Measurements from ENCODE around the gene TCHP. TPM values are rescaled to one million over a fixed set of nuclear protein-coding genes. Genes with fewer than 3 reads are reported as not detected.
A peak's percentile ranks its signal among the peaks of the same experiment; 100 is the strongest.

The TCHP gene
- total RNA-seq, 2 donors from 2014 or later, result 18.9 to 26.3 TPM

DNA sequence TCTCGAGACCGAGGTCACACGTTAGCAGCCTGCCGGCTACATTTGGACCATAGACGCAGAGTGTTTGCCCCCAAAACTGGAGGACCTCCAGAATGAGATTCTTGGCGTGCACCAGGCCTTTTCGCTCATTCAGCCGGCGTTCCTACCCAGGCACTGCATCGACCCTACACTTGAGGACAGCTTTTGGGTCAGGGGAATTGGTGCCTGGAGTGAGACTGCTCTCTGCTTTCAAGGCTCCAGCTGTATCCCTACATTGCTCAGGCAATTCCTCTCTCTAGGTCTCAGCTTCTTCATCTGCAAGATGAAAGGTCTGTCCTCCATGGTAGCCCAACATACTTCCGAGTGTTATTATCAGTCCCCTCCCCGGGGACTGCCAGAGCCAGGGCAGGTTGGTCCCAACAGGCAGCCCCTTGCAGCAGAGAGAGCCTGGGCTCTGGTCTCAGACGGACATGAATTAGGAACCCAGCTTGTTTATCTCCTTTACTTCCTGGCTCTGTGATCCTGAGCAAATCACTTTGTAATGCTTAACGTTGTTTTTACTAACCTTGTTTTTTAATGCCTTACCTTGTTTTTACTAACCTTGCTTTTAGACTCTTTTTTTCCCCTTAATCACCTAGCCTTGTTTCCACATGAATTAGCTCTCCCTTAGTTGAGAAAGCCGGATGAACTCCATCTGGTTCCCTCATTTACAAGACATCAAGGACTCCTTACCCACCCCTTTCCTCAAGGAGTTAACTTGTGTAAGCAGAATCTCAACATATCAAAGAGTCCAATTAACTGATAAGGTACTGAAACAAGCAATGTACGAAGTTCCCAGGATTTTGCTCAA lies 892 bp downstream of the TCHP start:
- Histone ChIP-seq H3K36me3 (peaks cover 9 to 20% of the 10 kb centered on the region in 2 donors), H3K4me1 (replicated peaks) (no peaks in the 10 kb centered on the region), H3K27me3 (replicated peaks; ENCODE audit: insufficient read depth) (no peaks in the 10 kb centered on the region), H3K4me3 (peak overlapping the region; percentile 78 to 80), H3K27ac (peak overlapping the region in 1 of 2 donors; percentile 59), H3K9me3 (no peaks in the 10 kb centered on the region)
- TF ChIP-seq, protein P1, sequence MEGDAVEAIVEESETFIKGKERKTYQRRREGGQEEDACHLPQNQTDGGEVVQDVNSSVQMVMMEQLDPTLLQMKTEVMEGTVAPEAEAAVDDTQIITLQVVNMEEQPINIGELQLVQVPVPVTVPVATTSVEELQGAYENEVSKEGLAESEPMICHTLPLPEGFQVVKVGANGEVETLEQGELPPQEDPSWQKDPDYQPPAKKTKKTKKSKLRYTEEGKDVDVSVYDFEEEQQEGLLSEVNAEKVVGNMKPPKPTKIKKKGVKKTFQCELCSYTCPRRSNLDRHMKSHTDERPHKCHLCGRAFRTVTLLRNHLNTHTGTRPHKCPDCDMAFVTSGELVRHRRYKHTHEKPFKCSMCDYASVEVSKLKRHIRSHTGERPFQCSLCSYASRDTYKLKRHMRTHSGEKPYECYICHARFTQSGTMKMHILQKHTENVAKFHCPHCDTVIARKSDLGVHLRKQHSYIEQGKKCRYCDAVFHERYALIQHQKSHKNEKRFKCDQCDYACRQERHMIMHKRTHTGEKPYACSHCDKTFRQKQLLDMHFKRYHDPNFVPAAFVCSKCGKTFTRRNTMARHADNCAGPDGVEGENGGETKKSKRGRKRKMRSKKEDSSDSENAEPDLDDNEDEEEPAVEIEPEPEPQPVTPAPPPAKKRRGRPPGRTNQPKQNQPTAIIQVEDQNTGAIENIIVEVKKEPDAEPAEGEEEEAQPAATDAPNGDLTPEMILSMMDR (IDR thresholded peaks at IDR 0.05), result no peak
- TF ChIP-seq POLR2AphosphoS5 (IDR thresholded peaks at IDR 0.05) (no peak), POLR2A (IDR thresholded peaks at IDR 0.05) (no peak)
- 1% methylated on average over 16 of the region's 16 CpGs for WGBS
- intact Hi-C loops (cut with DNase I), result loop anchor here (5.0 kb wide), 1 partner anchor 96 kb away; the partner anchor contains the start of genes ANKRD13A and GIT2
- no peak for DNase-seq (ENCODE audit: low spot score)

- no peak for TF ChIP-seq POLR2A (IDR thresholded peaks at IDR 0.05)
- TF ChIP-seq, protein P1 (IDR thresholded peaks at IDR 0.05), result no peak
- TF ChIP-seq POLR2AphosphoS5 (IDR thresholded peaks at IDR 0.05), result no peak
- no peaks in the 10 kb centered on the region for H3K9me3 ChIP-seq
- no peaks in the 10 kb centered on the region for H3K27me3 ChIP-seq (replicated peaks; ENCODE audit: insufficient read depth)
- no peak overlapping the region for H3K27ac ChIP-seq
- DNase-seq (ENCODE audit: low spot score), result no peak
- no peaks in the 10 kb centered on the region for H3K4me1 ChIP-seq (replicated peaks)
- H3K36me3 ChIP-seq, result peaks cover 9 to 25% of the 10 kb centered on the region in 2 donors
- no peak overlapping the region for H3K4me3 ChIP-seq
- WGBS, result 80% methylated on average over 15 of the region's 15 CpGs
- intact Hi-C loops (cut with DNase I), result loop anchor here (5.0 kb wide), 1 partner anchor 94 kb away; the partner anchor contains the start of genes ANKRD13A and GIT2
These were observed 2.9 kb downstream of the TCHP start for GRCh38 chr12:109902891-109903418.

DNA sequence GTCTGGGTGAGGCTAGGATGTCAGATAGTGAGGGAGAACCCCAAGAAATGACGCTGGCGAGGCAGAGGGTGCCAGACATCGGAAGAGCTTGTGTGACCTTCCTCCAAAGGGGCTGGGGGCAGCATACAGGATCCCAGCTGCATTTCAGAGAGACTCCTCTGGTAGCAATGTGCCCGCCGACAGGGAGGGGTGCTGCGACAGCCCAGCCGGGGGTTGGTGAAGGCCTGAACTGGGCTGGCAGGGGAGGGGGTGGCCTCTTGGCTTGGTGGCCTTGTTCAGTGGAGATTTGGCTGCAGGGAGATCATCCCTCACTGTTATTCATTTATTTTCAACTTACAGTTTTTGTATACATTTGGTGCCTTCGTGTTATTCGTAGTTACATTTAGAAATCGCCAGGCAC lies 5.2 kb downstream of the TCHP start:
- TF ChIP-seq, protein P1 (IDR thresholded peaks at IDR 0.05), result no peak
- no peak for TF ChIP-seq POLR2A (IDR thresholded peaks at IDR 0.05)
- TF ChIP-seq POLR2AphosphoS5 (IDR thresholded peaks at IDR 0.05), result no peak
- Histone ChIP-seq H3K4me1 (replicated peaks) (no peaks in the 10 kb centered on the region), H3K9me3 (no peaks in the 10 kb centered on the region), H3K36me3 (peaks cover 9 to 27% of the 10 kb centered on the region in 2 donors), H3K4me3 (no peak overlapping the region), H3K27ac (no peak overlapping the region), H3K27me3 (replicated peaks; ENCODE audit: insufficient read depth) (no peaks in the 10 kb centered on the region)
- intact Hi-C loops (cut with DNase I), result no loop called here
- WGBS, result 94% methylated on average over 10 of the region's 10 CpGs
- DNase-seq (ENCODE audit: low spot score), result no peak

DNA sequence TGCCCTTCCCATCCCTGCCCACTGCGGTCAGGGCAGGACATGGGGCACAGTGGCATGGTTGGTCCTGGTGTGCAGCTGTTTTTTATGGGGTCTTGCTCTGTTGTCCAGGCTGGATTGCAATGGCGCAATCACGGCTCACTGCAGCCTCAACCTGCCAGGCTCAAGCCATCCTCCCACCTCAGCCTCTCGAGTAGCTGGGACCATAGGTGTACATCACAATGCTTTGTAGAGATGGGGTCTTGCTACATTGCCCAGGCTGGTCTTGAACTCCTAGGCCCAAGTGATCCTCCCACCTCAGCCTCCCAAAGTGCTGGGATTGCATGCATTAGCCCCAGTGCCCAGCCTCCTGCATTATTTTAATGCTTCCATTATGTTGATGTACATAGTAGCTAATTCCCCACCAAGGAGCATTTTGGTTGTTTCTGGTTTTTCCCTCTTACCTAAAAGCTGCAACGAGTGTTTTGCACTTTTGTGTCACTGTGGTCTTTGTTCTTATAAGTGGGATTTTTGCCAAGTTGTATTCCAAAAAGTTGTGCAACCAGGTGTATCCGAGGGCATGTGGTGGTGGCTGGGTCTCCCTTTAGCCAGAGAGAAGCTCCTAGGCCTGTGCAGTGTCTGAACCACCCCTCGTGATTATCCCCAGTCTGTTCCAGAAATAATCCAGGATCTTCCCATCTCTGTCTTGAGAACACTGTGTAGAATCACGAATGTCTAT lies 10.3 kb downstream of the TCHP start:
- Histone ChIP-seq H3K9me3 (no peaks in the 10 kb centered on the region), H3K4me3 (no peak overlapping the region), H3K27ac (no peak overlapping the region), H3K4me1 (replicated peaks) (no peaks in the 10 kb centered on the region), H3K27me3 (replicated peaks; ENCODE audit: insufficient read depth) (no peaks in the 10 kb centered on the region), H3K36me3 (peaks cover 0 to 7% of the 10 kb centered on the region in 2 donors)
- TF ChIP-seq POLR2AphosphoS5 (IDR thresholded peaks at IDR 0.05) (no peak), POLR2A (IDR thresholded peaks at IDR 0.05) (no peak)
- TF ChIP-seq, protein P1 (IDR thresholded peaks at IDR 0.05), result no peak
- intact Hi-C loops (cut with DNase I), result no loop called here
- DNase-seq (ENCODE audit: low spot score), result no peak
- 74% methylated on average over 8 of the region's 8 CpGs for WGBS
